WTC11 (cell line): ENCODE results near the gene AGPAT4. TPM values are rescaled to one million over a fixed set of nuclear protein-coding genes. Genes with fewer than 3 reads are reported as not detected.

Experiments used
- ATAC-seq: fragments of 200-7000 bp; cut with Tn5 transposase; 2 replicates; pipeline ENCODE4 v1.10.0; 2021; ENCODE audit warnings: mild to moderate bottlenecking, moderate library complexity
- CTCF ChIA-PET: fragments of 300-600 bp; sonication (Branson Sonifier 250); formaldehyde crosslinking; loops from one replicate; lab custom pipeline; 2021; ENCODE audit warnings: antibody characterized with exemption; lab: Charles Lee
- POLR2A ChIA-PET: fragments of 350-600 bp; sonication (Branson Sonifier 250); formaldehyde crosslinking; loops from one replicate; lab custom pipeline; 2021; ENCODE audit warnings: antibody characterized with exemption; lab: Charles Lee
- DNase-seq: peaks from one replicate; pipeline ENCODE4 v3.0.0; 2021; ENCODE audit warnings: low spot score
- H3K27ac Mint-ChIP-seq: 2 replicates; pipeline ENCODE4 v1.8.0; 2021; ENCODE audit warnings: mixed read lengths
- H3K27me3 Mint-ChIP-seq: 2 replicates; pipeline ENCODE4 v1.8.0; 2021; ENCODE audit warnings: low read depth, mild to moderate bottlenecking, moderate library complexity, mixed read lengths
- H3K36me3 Mint-ChIP-seq: 2 replicates; pipeline ENCODE4 v1.8.0; 2021; ENCODE audit warnings: mixed read lengths
- H3K4me1 Mint-ChIP-seq: 2 replicates; pipeline ENCODE4 v1.8.0; 2022; ENCODE audit warnings: mixed read lengths
- H3K4me3 Mint-ChIP-seq: 2 replicates; pipeline ENCODE4 v1.8.0; 2021; ENCODE audit warnings: mild to moderate bottlenecking, moderate library complexity, mixed read lengths
- H3K9me3 Mint-ChIP-seq: 2 replicates; pipeline ENCODE4 v1.8.0; 2021; ENCODE audit warnings: mixed read lengths
- ELF4 ChIP-seq: sonication (generic); formaldehyde crosslinking; IDR thresholded peaks from 2 replicates; pipeline ENCODE4 v1.8.1; 2022; ENCODE audit warnings: low read depth, mild to moderate bottlenecking, moderate library complexity, missing genetic modification reagents
- HMGA2 ChIP-seq: fragments of 250-450 bp; sonication (Bioruptor Pico); IDR thresholded peaks from 2 replicates; pipeline ENCODE4 v1.4.0; 2021; ENCODE audit warnings: mild to moderate bottlenecking, moderate library complexity
- IRF2 ChIP-seq: sonication (generic); formaldehyde crosslinking; IDR thresholded peaks from 2 replicates; pipeline ENCODE4 v1.8.0; 2022; ENCODE audit warnings: low read depth, missing genetic modification reagents, borderline replicate concordance
- RELA ChIP-seq: sonication (generic); formaldehyde crosslinking; IDR thresholded peaks from 2 replicates; pipeline ENCODE4 v1.8.1; 2022; ENCODE audit warnings: missing genetic modification reagents, mild to moderate bottlenecking, borderline replicate concordance
- TCF7 ChIP-seq: sonication (generic); formaldehyde crosslinking; IDR thresholded peaks from 2 replicates; pipeline ENCODE4 v1.8.0; 2022; ENCODE audit warnings: mild to moderate bottlenecking, low read depth, missing genetic modification reagents, moderate library complexity
- total RNA-seq: library from RNA; stranded (reverse); gene quantifications from 3 replicates; pipeline ENCODE4 v1.2.3, GENCODE V29; 2021
- TF ChIP-seq, protein P1 (sequence below): sonication (generic); formaldehyde crosslinking; IDR thresholded peaks from 2 replicates; pipeline ENCODE4 v1.8.0; 2022; ENCODE audit warnings: missing genetic modification reagents
- TF ChIP-seq, protein P2 (sequence below): sonication (generic); formaldehyde crosslinking; IDR thresholded peaks from 2 replicates; pipeline ENCODE4 v1.8.1; 2023; ENCODE audit warnings: mild to moderate bottlenecking, missing genetic modification reagents
- TF ChIP-seq, protein P3 (sequence below): sonication (generic); formaldehyde crosslinking; IDR thresholded peaks from 2 replicates; pipeline ENCODE4 v1.8.1; 2023; ENCODE audit warnings: mild to moderate bottlenecking, missing genetic modification reagents, moderate library complexity
- TF ChIP-seq, protein P4 (sequence below): sonication (generic); formaldehyde crosslinking; IDR thresholded peaks from 2 replicates; pipeline ENCODE4 v1.8.1; 2022; ENCODE audit warnings: mild to moderate bottlenecking, missing genetic modification reagents, moderate library complexity, borderline replicate concordance
- TF ChIP-seq, protein P5 (sequence below): fragments of 250-450 bp; sonication (Bioruptor Pico); conservative IDR thresholded peaks from 2 replicates; pipeline ENCODE4 v1.9.0; 2021; ENCODE audit warnings: mild to moderate bottlenecking
- TF ChIP-seq, protein P6 (sequence below): sonication (generic); formaldehyde crosslinking; IDR thresholded peaks from 2 replicates; pipeline ENCODE4 v1.8.0; 2022; ENCODE audit warnings: mild to moderate bottlenecking, missing genetic modification reagents
- TF ChIP-seq, protein P7 (sequence below): sonication (generic); formaldehyde crosslinking; IDR thresholded peaks from 2 replicates; pipeline ENCODE4 v1.8.1; 2023; ENCODE audit warnings: mild to moderate bottlenecking, missing genetic modification reagents, borderline replicate concordance

The AGPAT4 gene
- total RNA-seq, 1 experiment from 2014 or later, result 19.7 TPM

DNA sequence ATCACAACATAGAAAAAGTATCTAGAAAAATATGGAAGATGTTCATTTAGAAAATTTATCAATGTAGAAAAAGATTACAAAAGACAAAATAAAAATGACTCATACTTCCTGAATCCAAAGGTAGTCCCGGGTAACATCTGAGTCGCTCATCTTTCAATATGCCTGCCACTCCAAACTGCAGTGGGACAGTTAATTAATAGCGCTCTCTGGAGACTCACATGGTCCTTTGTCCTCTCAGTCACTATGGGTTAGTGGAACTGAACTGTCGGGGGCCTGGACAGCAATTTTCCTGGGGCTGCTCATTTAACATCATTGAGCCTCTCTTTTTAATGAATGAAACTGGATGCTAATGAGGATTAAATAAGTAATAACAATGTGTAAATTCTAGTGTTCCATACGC, 178.9 kb downstream of the AGPAT4 start:
- peaks cover 58% of the 10 kb centered on the region for H3K36me3 Mint-ChIP-seq
- ChIA-PET CTCF (no interaction called here), POLR2A (no interaction called here)
- H3K27me3 Mint-ChIP-seq, result no peaks in the 10 kb centered on the region
- ATAC-seq (no peak), DNase-seq (no peak)
- no peak overlapping the region for H3K4me3 Mint-ChIP-seq
- no peaks in the 10 kb centered on the region for H3K4me1 Mint-ChIP-seq
- H3K27ac Mint-ChIP-seq, result no peak overlapping the region
- no peaks in the 10 kb centered on the region for H3K9me3 Mint-ChIP-seq
- TF ChIP-seq, protein P1, sequence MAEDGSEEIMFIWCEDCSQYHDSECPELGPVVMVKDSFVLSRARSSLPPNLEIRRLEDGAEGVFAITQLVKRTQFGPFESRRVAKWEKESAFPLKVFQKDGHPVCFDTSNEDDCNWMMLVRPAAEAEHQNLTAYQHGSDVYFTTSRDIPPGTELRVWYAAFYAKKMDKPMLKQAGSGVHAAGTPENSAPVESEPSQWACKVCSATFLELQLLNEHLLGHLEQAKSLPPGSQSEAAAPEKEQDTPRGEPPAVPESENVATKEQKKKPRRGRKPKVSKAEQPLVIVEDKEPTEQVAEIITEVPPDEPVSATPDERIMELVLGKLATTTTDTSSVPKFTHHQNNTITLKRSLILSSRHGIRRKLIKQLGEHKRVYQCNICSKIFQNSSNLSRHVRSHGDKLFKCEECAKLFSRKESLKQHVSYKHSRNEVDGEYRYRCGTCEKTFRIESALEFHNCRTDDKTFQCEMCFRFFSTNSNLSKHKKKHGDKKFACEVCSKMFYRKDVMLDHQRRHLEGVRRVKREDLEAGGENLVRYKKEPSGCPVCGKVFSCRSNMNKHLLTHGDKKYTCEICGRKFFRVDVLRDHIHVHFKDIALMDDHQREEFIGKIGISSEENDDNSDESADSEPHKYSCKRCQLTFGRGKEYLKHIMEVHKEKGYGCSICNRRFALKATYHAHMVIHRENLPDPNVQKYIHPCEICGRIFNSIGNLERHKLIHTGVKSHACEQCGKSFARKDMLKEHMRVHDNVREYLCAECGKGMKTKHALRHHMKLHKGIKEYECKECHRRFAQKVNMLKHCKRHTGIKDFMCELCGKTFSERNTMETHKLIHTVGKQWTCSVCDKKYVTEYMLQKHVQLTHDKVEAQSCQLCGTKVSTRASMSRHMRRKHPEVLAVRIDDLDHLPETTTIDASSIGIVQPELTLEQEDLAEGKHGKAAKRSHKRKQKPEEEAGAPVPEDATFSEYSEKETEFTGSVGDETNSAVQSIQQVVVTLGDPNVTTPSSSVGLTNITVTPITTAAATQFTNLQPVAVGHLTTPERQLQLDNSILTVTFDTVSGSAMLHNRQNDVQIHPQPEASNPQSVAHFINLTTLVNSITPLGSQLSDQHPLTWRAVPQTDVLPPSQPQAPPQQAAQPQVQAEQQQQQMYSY (CRISPR knock-in tag), result no peak
- TF ChIP-seq, protein P2, sequence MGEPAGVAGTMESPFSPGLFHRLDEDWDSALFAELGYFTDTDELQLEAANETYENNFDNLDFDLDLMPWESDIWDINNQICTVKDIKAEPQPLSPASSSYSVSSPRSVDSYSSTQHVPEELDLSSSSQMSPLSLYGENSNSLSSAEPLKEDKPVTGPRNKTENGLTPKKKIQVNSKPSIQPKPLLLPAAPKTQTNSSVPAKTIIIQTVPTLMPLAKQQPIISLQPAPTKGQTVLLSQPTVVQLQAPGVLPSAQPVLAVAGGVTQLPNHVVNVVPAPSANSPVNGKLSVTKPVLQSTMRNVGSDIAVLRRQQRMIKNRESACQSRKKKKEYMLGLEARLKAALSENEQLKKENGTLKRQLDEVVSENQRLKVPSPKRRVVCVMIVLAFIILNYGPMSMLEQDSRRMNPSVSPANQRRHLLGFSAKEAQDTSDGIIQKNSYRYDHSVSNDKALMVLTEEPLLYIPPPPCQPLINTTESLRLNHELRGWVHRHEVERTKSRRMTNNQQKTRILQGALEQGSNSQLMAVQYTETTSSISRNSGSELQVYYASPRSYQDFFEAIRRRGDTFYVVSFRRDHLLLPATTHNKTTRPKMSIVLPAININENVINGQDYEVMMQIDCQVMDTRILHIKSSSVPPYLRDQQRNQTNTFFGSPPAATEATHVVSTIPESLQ (CRISPR knock-in tag), result no peak
- TF ChIP-seq ELF4 (CRISPR knock-in tag), result no peak
- TF ChIP-seq TCF7 (CRISPR knock-in tag), result no peak
- TF ChIP-seq RELA (CRISPR knock-in tag), result no peak
- TF ChIP-seq, protein P3, sequence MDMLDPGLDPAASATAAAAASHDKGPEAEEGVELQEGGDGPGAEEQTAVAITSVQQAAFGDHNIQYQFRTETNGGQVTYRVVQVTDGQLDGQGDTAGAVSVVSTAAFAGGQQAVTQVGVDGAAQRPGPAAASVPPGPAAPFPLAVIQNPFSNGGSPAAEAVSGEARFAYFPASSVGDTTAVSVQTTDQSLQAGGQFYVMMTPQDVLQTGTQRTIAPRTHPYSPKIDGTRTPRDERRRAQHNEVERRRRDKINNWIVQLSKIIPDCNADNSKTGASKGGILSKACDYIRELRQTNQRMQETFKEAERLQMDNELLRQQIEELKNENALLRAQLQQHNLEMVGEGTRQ (CRISPR knock-in tag), result no peak
- TF ChIP-seq, protein P4, sequence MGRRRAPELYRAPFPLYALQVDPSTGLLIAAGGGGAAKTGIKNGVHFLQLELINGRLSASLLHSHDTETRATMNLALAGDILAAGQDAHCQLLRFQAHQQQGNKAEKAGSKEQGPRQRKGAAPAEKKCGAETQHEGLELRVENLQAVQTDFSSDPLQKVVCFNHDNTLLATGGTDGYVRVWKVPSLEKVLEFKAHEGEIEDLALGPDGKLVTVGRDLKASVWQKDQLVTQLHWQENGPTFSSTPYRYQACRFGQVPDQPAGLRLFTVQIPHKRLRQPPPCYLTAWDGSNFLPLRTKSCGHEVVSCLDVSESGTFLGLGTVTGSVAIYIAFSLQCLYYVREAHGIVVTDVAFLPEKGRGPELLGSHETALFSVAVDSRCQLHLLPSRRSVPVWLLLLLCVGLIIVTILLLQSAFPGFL (CRISPR knock-in tag), result no peak
- TF ChIP-seq, protein P5, sequence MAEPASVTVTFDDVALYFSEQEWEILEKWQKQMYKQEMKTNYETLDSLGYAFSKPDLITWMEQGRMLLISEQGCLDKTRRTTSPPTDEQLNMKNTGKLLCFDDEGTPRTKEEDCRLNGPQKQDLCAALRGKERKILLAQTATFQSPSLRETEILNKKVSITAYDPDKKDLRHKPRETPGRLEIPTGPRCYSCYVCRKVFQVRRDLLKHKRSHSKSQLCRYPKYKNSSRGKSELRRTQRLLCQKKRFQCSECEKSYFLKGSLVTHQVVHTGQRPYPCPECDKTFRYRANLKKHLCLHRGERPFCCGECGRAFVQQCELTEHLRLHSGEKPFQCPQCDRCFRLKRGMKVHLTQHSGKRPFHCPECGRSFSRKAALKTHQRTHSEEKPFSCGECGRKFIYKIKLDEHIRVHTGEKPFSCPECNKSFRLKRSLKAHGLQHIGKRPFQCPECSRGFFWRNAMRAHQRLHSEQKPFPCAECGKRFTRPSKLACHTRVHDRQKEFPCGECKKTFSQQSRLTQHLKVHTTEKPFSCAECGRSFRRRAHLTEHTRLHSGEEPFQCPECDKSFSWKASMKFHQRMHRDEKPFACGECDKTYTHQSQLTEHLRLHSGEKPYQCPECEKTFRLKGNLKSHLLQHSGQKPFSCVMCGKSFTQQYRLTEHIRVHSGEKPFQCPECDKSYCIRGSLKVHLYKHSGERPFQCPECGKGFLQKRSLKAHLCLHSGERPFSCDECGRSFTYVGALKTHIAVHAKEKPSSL (CRISPR knock-in tag), result no peak
- TF ChIP-seq, protein P6, sequence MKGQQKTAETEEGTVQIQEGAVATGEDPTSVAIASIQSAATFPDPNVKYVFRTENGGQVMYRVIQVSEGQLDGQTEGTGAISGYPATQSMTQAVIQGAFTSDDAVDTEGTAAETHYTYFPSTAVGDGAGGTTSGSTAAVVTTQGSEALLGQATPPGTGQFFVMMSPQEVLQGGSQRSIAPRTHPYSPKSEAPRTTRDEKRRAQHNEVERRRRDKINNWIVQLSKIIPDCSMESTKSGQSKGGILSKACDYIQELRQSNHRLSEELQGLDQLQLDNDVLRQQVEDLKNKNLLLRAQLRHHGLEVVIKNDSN (CRISPR knock-in tag), result no peak
- no peak for TF ChIP-seq HMGA2

DNA sequence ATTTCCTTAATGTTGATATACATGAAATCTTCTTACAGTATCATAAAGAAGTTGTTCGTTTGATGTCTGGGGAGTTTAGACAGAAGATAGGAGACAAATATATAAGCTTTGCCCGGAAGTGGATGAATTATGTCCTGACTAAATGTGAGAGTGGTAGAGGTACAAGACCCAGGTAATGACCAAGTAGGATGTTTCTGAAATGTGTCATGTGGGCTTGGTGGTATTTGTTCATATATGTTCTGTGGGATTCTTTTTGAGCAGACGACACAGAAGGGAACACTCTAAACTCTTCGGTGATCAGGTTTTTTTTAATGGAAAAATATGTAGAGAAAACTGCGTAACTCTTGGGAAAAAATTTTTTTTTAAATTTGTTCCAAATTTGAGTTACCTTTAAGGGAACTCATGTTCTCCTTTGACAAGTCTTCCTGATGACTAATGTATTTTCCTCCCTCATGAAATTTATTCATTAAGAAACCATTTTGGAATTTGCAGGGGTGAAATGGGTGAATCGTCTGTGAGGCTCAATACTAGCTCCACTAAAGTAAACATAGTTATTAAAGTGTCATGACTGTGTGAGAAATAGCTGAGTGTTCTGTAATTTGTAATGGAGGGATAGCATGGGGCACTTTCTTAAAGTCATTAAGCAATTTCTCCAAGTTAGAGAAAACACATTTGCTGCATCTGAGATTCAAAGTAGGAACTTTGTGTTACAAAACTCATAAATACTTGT, 181.7 kb downstream of the AGPAT4 start:
- Mint-ChIP-seq H3K4me1 (no peaks in the 10 kb centered on the region), H3K27ac (no peak overlapping the region), H3K4me3 (no peak overlapping the region), H3K9me3 (no peaks in the 10 kb centered on the region), H3K27me3 (no peaks in the 10 kb centered on the region), H3K36me3 (peaks cover 67% of the 10 kb centered on the region)
- ChIA-PET POLR2A (no interaction called here), CTCF (no interaction called here)
- ATAC-seq (no peak), DNase-seq (no peak)
- TF ChIP-seq, protein P5 (CRISPR knock-in tag), result no peak
- TF ChIP-seq IRF2, result no peak
- TF ChIP-seq, protein P4 (CRISPR knock-in tag), result no peak
- TF ChIP-seq, protein P7, sequence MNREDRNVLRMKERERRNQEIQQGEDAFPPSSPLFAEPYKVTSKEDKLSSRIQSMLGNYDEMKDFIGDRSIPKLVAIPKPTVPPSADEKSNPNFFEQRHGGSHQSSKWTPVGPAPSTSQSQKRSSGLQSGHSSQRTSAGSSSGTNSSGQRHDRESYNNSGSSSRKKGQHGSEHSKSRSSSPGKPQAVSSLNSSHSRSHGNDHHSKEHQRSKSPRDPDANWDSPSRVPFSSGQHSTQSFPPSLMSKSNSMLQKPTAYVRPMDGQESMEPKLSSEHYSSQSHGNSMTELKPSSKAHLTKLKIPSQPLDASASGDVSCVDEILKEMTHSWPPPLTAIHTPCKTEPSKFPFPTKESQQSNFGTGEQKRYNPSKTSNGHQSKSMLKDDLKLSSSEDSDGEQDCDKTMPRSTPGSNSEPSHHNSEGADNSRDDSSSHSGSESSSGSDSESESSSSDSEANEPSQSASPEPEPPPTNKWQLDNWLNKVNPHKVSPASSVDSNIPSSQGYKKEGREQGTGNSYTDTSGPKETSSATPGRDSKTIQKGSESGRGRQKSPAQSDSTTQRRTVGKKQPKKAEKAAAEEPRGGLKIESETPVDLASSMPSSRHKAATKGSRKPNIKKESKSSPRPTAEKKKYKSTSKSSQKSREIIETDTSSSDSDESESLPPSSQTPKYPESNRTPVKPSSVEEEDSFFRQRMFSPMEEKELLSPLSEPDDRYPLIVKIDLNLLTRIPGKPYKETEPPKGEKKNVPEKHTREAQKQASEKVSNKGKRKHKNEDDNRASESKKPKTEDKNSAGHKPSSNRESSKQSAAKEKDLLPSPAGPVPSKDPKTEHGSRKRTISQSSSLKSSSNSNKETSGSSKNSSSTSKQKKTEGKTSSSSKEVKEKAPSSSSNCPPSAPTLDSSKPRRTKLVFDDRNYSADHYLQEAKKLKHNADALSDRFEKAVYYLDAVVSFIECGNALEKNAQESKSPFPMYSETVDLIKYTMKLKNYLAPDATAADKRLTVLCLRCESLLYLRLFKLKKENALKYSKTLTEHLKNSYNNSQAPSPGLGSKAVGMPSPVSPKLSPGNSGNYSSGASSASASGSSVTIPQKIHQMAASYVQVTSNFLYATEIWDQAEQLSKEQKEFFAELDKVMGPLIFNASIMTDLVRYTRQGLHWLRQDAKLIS (CRISPR knock-in tag), result no peak
